CD14-positive monocyte (primary cell): ENCODE data around the gene TPD52L1. TPM values are rescaled to one million over a fixed set of nuclear protein-coding genes. Genes with fewer than 3 reads are reported as not detected.

Experiments used
- DNase-seq, 3 donors: peaks; one replicate each; pipeline ENCODE4 v3.0.0-alpha.2; 2011 to 2022
- H2AFZ ChIP-seq: 2 replicates; pipeline ENCODE4 v1.6.0; 2012; ENCODE audit warnings: mild to moderate bottlenecking, low read depth, low read length, inconsistent platforms; ENCODE audit not compliant: insufficient read depth, poor library complexity, severe bottlenecking
- H3K27ac ChIP-seq, 2 donors: 1 replicate in 1 of 2; 2 replicates in 1 of 2; pipeline ENCODE4 v1.5.1; 2012 to 2013; ENCODE audit warnings: low read length in 2 of 2, control low read depth in 1 of 2, inconsistent platforms in 1 of 2, low read depth in 1 of 2, mild to moderate bottlenecking in 1 of 2
- H3K27me3 ChIP-seq, 2 donors: one replicate each; pipeline versions ENCODE4 v1.6.0 to v1.6.1; 2011 to 2013; ENCODE audit warnings: low read length in 2 of 2; ENCODE audit not compliant: control insufficient read depth in 2 of 2, insufficient read depth in 2 of 2
- H3K36me3 ChIP-seq, 2 donors: replicated peaks in 1 of 2; 1 replicate in 1 of 2; 2 replicates in 1 of 2; pipeline versions ENCODE4 v1.5.1 to v1.6.1; 2012 to 2013; ENCODE audit warnings: low read length in 2 of 2, control low read depth in 1 of 2, inconsistent platforms in 1 of 2, mild to moderate bottlenecking in 1 of 2; ENCODE audit not compliant: insufficient read depth in 2 of 2, control insufficient read depth in 1 of 2
- H3K4me1 ChIP-seq, 2 donors: 1 replicate in 1 of 2; 2 replicates in 1 of 2; pipeline versions ENCODE4 v1.5.1 to v1.6.1; 2012 to 2013; ENCODE audit warnings: low read length in 2 of 2, control low read depth in 1 of 2, inconsistent platforms in 1 of 2, mild to moderate bottlenecking in 1 of 2, moderate library complexity in 1 of 2; ENCODE audit not compliant: insufficient read depth in 2 of 2, control insufficient read depth in 1 of 2
- H3K4me2 ChIP-seq: replicated peaks from 2 replicates; pipeline ENCODE3; 2012; ENCODE audit warnings: low read length, moderate library complexity, mild to moderate bottlenecking; ENCODE audit not compliant: poor library complexity, severe bottlenecking; ENCODE audit errors: extremely low read depth
- H3K4me3 ChIP-seq, 3 experiments: fragments of 200-600 bp in 1 of 3; sonication (generic) in 1 of 3; replicated peaks in 1 of 3; 1 replicate in 2 of 3; 2 replicates in 1 of 3; pipeline ENCODE4 v1.5.1; 2011 to 2013; ENCODE audit warnings: low read length in 3 of 3, mild to moderate bottlenecking in 3 of 3, control low read depth in 2 of 3, low read depth in 2 of 3, inconsistent platforms in 1 of 3, moderate library complexity in 1 of 3
- H3K79me2 ChIP-seq: 2 replicates; pipeline ENCODE4 v1.6.0; 2012; ENCODE audit warnings: mild to moderate bottlenecking, control low read depth, inconsistent platforms, low read length, moderate library complexity; ENCODE audit not compliant: insufficient read depth
- H3K9ac ChIP-seq: 2 replicates; pipeline ENCODE4 v1.6.0; 2017; ENCODE audit warnings: low read length, mild to moderate bottlenecking; ENCODE audit not compliant: insufficient read depth, poor library complexity, severe bottlenecking
- H3K9me3 ChIP-seq, 2 donors: replicated peaks in 1 of 2; 1 replicate in 1 of 2; 2 replicates in 1 of 2; pipeline versions ENCODE4 v1.5.1 to v1.6.1; 2012 to 2013; ENCODE audit warnings: low read length in 2 of 2, control low read depth in 1 of 2; ENCODE audit not compliant: control insufficient read depth in 1 of 2, insufficient read depth in 1 of 2
- H4K20me1 ChIP-seq: 2 replicates; pipeline ENCODE4 v1.6.0; 2012; ENCODE audit warnings: mild to moderate bottlenecking, low read length, control low read depth, moderate library complexity; ENCODE audit not compliant: insufficient read depth
- H3K27ac Mint-ChIP-seq, 7 donors: one replicate each; pipeline ENCODE4 v1.8.0; 2020; ENCODE audit warnings: mild to moderate bottlenecking in 7 of 7, mixed read lengths in 7 of 7, moderate library complexity in 6 of 7, inconsistent platforms in 2 of 7
- H3K27me3 Mint-ChIP-seq, 3 donors: one replicate each; pipeline ENCODE4 v1.8.0; 2021 to 2022; ENCODE audit warnings: low read depth in 3 of 3, mild to moderate bottlenecking in 3 of 3, mixed read lengths in 3 of 3, moderate library complexity in 3 of 3, inconsistent platforms in 1 of 3
- H3K36me3 Mint-ChIP-seq, 2 donors: one replicate each; pipeline ENCODE4 v1.8.0; 2020; ENCODE audit warnings: mixed read lengths in 2 of 2, inconsistent platforms in 1 of 2, mild to moderate bottlenecking in 1 of 2
- H3K4me1 Mint-ChIP-seq: one replicate; pipeline ENCODE4 v1.8.0; 2020; ENCODE audit warnings: mild to moderate bottlenecking, mixed read lengths
- H3K4me3 Mint-ChIP-seq, 2 donors: one replicate each; pipeline ENCODE4 v1.8.0; 2020; ENCODE audit warnings: mild to moderate bottlenecking in 2 of 2, mixed read lengths in 2 of 2, moderate library complexity in 1 of 2
- H3K9me3 Mint-ChIP-seq, 7 donors: one replicate each; pipeline ENCODE4 v1.8.0; 2020 to 2022; ENCODE audit warnings: mixed read lengths in 7 of 7, mild to moderate bottlenecking in 6 of 7, moderate library complexity in 6 of 7, inconsistent platforms in 2 of 7
- WGBS: methylation state at CpG from one replicate; pipeline ENCODE4 v1.1.5; 2013; ENCODE audit warnings: missing lambda C conversion rate; ENCODE audit not compliant: insufficient coverage; 5-methylcytosine and 5-hydroxymethylcytosine counted together
- intact Hi-C, 2 donors: fragments of 100-400 bp; cut with micrococcal nuclease; formaldehyde crosslinking; loops; one replicate each; pipeline versions ENCODE4 v1.15.0 to v1.15.1; 2023
- polyA plus RNA-seq, 3 donors: library from polyadenylated mRNA; depleted of rRNA in 1 of 3; unstranded in 2 of 3; stranded (reverse) in 1 of 3; fragments of 300-500 nt in 2 of 3; fragments of >200 nt in 1 of 3; fragmentation: Illumina TruSeq in 2 of 3; gene quantifications; 1 replicate in 2 of 3; 2 replicates in 1 of 3; pipeline ENCODE4 v1.2.3, GENCODE V29; 2012 to 2021
- TF ChIP-seq, protein P1 (sequence below): fragments of 200-600 bp; IDR thresholded peaks from one replicate; pipeline ENCODE4 v1.8.0; 2022; ENCODE audit warnings: antibody characterized with exemption, mild to moderate bottlenecking

The TPD52L1 gene
- polyA plus RNA-seq, 3 donors = not detected

DNA sequence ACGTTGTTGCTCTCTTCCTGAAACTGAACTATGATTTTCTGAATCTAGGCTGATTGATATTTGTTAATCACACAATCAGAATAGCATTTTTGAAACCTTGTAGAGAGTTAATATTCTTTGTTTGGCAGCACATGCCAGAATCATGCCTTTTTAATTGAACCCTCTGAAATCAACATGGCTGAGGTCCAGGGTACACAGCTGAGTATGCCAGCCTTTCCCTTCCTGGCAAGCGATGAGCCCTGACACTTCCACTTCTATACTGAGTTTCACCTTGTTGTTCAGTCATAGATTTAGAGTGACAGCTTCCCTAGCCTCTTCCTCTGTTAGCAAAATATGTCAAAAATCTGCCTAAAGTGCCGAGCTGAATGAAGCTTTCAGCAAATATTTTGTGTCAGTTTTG, 141.4 kb downstream of the TPD52L1 start:
- H3K79me2 ChIP-seq = no peaks in the 10 kb centered on the region
- peaks cover 0 to 2% (median 0%) of the 10 kb centered on the region in 3 donors for H3K27me3 Mint-ChIP-seq
- no peaks in the 10 kb centered on the region for H3K27me3 ChIP-seq
- intact Hi-C loops = no loop called here
- peaks cover 41 to 85% of the 10 kb centered on the region in 2 donors for H3K36me3 ChIP-seq
- 83% methylated on average over 2 of the region's 3 CpGs for WGBS
- H3K9me3 Mint-ChIP-seq = no peaks in the 10 kb centered on the region
- DNase-seq = no peak
- H3K27ac Mint-ChIP-seq = no peak overlapping the region
- TF ChIP-seq, protein P1, sequence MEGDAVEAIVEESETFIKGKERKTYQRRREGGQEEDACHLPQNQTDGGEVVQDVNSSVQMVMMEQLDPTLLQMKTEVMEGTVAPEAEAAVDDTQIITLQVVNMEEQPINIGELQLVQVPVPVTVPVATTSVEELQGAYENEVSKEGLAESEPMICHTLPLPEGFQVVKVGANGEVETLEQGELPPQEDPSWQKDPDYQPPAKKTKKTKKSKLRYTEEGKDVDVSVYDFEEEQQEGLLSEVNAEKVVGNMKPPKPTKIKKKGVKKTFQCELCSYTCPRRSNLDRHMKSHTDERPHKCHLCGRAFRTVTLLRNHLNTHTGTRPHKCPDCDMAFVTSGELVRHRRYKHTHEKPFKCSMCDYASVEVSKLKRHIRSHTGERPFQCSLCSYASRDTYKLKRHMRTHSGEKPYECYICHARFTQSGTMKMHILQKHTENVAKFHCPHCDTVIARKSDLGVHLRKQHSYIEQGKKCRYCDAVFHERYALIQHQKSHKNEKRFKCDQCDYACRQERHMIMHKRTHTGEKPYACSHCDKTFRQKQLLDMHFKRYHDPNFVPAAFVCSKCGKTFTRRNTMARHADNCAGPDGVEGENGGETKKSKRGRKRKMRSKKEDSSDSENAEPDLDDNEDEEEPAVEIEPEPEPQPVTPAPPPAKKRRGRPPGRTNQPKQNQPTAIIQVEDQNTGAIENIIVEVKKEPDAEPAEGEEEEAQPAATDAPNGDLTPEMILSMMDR = no peak
- H3K27ac ChIP-seq = no peak overlapping the region
- H3K4me3 Mint-ChIP-seq = no peak overlapping the region
- peaks cover 10% of the 10 kb centered on the region for H3K4me1 Mint-ChIP-seq
- no peak overlapping the region for H2AFZ ChIP-seq
- no peak overlapping the region for H3K9ac ChIP-seq
- H4K20me1 ChIP-seq = no peaks in the 10 kb centered on the region
- no peak overlapping the region for H3K4me2 ChIP-seq
- no peaks in the 10 kb centered on the region for H3K9me3 ChIP-seq
- H3K36me3 Mint-ChIP-seq = peaks cover 69 to 73% of the 10 kb centered on the region in 2 donors
- H3K4me3 ChIP-seq = no peak overlapping the region
- H3K4me1 ChIP-seq = peaks cover under 1 to 5% of the 10 kb centered on the region in 2 donors

DNA sequence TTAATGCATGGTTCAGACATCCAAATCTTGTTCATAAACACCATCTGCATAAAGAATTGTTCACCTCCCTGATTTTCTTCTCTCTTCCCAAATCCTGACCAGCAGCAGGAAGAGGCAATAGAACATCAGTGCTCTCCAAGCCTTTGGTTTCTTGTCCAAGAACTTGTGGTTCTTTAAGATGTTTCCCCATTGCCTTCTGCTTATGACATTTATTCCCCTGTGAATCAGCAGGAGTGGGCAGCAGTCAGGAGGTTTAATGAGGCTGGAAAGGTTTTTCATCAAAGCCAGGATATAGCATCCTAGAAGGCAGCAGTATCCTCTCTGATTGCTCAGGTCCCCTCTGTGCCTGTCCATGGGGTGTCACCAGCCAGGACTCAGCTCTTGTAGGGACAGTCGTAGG, 142.9 kb downstream of the TPD52L1 start:
- peaks cover 39 to 71% of the 10 kb centered on the region in 2 donors for H3K36me3 ChIP-seq
- no peak overlapping the region for H3K4me3 Mint-ChIP-seq
- H3K4me2 ChIP-seq = no peak overlapping the region
- H3K9me3 ChIP-seq = no peaks in the 10 kb centered on the region
- H3K27ac ChIP-seq = no peak overlapping the region
- H3K27me3 ChIP-seq = no peaks in the 10 kb centered on the region
- DNase-seq = no peak
- no peak overlapping the region for H3K27ac Mint-ChIP-seq
- no peak overlapping the region for H2AFZ ChIP-seq
- peaks cover 0 to 2% (median 0%) of the 10 kb centered on the region in 3 donors for H3K27me3 Mint-ChIP-seq
- H3K4me1 Mint-ChIP-seq = peaks cover 22% of the 10 kb centered on the region
- no peaks in the 10 kb centered on the region for H3K9me3 Mint-ChIP-seq
- peaks cover 63 to 70% of the 10 kb centered on the region in 2 donors for H3K36me3 Mint-ChIP-seq
- no peaks in the 10 kb centered on the region for H3K79me2 ChIP-seq
- intact Hi-C loops = no loop called here
- H3K4me1 ChIP-seq = peaks cover 15 to 17% of the 10 kb centered on the region in 2 donors
- H3K9ac ChIP-seq = no peak overlapping the region
- WGBS = 100% methylated on average over 1 of the region's 1 CpG
- no peak overlapping the region for H3K4me3 ChIP-seq
- TF ChIP-seq, protein P1 = no peak
- no peaks in the 10 kb centered on the region for H4K20me1 ChIP-seq
